Stomach (tissue), 4 donors: ENCODE measurements around the gene RNH1.

Source experiments
- EP300 ChIP-seq: sonication (generic); formaldehyde crosslinking; IDR thresholded peaks from one replicate; pipeline ENCODE4 v1.6.1; 2017; ENCODE audit warnings: antibody characterized with exemption
- TF ChIP-seq, protein P1 (sequence below), 7 experiments: fragments of 450-650 bp in 4 of 7; fragments of 200-600 bp in 3 of 7; sonication (generic) in 3 of 7; IDR thresholded peaks; one replicate each; pipeline ENCODE4 v1.5.1; 2016 to 2019; ENCODE audit warnings: antibody characterized with exemption in 7 of 7, control low read depth in 2 of 7, mild to moderate bottlenecking in 1 of 7

DNA sequence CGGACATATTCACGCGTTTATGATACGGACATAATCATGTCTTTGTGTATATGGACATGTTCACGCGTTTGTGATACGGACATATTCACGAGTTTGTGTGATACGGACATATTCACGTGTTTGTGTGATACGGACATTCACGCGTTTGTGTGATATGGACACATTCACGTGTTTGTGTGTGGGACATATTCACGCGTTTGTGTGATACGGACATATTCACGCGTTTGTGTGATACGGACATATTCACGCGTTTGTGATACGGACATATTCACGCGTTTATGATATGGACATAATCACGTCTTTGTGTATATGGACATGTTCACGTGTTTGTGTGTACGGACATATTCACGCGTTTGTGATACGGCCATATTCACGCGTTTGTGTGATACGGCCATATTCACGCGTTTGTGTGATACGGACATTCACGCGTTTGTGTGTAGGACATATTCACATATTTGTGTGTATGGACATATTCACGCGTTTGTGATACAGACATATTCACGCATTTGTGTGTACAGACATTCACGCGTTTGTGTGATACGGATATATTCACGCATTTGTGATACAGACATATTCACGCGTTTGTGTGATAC, 32.0 kb downstream of the RNH1 start:
- TF ChIP-seq, protein P1, sequence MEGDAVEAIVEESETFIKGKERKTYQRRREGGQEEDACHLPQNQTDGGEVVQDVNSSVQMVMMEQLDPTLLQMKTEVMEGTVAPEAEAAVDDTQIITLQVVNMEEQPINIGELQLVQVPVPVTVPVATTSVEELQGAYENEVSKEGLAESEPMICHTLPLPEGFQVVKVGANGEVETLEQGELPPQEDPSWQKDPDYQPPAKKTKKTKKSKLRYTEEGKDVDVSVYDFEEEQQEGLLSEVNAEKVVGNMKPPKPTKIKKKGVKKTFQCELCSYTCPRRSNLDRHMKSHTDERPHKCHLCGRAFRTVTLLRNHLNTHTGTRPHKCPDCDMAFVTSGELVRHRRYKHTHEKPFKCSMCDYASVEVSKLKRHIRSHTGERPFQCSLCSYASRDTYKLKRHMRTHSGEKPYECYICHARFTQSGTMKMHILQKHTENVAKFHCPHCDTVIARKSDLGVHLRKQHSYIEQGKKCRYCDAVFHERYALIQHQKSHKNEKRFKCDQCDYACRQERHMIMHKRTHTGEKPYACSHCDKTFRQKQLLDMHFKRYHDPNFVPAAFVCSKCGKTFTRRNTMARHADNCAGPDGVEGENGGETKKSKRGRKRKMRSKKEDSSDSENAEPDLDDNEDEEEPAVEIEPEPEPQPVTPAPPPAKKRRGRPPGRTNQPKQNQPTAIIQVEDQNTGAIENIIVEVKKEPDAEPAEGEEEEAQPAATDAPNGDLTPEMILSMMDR (IDR thresholded peaks at IDR 0.05): no peak
- no peak for TF ChIP-seq EP300
